ENCODE measurements around the gene LSG1. TPM values are rescaled to one million over a fixed set of nuclear protein-coding genes. Genes with fewer than 3 reads are reported as not detected.

LSG1 gene
- 10 to 100 TPM; 40.0 to 42.9 TPM for total RNA-seq

DNA sequence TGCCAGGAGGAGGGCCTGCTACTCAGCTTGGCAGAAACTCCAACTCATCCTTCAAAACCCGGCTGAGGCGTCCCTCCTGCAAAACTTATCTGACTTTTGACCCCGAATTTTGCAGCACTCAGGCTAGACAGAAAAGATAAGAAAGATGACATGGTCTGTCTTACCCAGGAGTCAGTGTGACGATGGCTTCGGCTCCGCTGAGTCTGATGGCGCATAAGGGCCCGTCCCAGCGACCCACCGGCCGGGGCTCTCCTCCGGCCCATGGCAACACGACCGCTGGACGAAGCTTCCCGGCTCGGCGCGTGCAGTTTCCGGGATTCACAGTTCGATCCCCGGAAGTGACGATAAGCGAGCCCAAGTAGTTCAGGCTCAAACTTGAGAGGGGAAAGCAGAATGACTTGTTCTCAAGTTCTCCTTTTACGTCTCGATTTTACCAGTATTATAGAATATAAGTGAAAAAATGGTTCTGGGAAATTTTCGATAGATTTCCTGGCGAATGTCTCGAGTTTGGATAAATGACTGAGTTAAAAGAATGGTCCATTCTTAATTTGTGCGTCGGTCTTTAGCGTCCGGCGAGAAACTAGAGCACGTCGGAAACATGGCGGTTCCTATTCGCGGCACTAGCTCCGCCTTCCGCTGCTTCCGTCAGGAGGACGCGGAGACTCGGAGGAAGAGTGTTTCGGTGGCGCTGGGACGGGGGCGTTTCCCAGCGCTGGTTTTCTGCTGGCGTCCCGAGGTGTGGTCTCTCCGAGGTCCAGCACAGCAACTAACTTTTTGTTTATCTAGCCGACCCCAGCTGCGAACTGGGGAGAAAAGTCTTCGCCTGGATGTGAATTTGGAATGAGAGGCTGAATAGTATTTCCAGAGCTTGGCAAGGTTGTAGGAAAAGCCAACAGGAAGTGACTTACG is at the start of gene LSG1:
LSG1 (minus strand) TSS at position 292 of the 909 bp plus-strand sequence; CDS start at position 263, 29 bp downstream.
- no peaks in the 10 kb centered on the region for H3K9me3 Mint-ChIP-seq
- DNase-seq (ENCODE audit: low spot score in 2 of 2) (peak; percentile 85 to 88), ATAC-seq (peak; percentile 75 to 82)
- peak within 1 kb of the TSS; percentile 95 to 99 for H3K27ac Mint-ChIP-seq
- H3K36me3 Mint-ChIP-seq, result peaks cover 6 to 7% of the 10 kb centered on the region in 2 donors

DNA sequence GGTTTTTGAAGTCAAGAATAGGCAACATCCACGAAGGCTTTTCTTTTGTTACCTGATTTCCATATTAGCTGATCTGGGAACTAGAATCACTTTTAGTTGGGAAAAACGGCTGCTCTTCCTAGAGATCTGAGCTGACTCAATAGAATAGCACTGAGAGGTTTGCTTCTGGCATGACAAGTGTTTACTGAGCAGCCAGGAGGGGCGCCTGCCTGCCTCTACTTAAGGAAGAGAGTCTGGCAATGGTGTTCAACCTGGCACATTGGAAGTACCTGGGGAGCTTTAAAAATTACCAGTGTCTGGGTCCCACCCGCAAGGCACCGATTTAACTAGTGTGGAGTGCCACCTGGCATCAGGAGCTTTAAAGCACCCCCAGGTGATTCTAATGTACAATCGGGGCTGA is 48.1 kb upstream of the LSG1 start:
- no peaks in the 10 kb centered on the region for H3K9me3 Mint-ChIP-seq
- no peak for ATAC-seq
- H3K36me3 Mint-ChIP-seq, result no peaks in the 10 kb centered on the region

DNA sequence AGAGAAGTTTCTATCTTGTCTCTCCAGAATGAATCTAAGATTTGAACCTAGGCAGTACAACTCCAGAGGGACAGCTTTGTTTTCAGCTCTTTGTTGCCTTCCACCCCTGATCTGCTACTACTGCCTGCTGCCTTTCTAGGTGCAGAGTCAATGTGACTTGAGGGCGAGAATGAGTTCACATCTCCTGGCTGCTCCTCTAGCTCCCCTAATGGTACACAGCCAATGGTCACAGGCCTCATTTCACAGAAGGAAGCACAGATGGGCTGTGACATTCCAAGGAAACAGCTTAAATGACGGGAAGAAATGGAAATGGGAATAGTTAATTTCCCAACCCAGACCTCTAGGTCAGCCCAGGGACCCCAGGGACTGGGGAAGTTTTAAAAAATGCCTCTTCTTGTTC is 46.1 kb upstream of the LSG1 start:
- H3K27ac Mint-ChIP-seq, result no peak overlapping the region
- H3K36me3 Mint-ChIP-seq, result no peaks in the 10 kb centered on the region
- DNase-seq (ENCODE audit: low spot score in 2 of 2) (no peak), ATAC-seq (no peak)
- no peaks in the 10 kb centered on the region for H3K9me3 Mint-ChIP-seq

More for the DNA sequence above, 48.1 kb upstream of the LSG1 start:
- no peak for DNase-seq (ENCODE audit: low spot score in 2 of 2)
- H3K27ac Mint-ChIP-seq, result no peak overlapping the region

DNA sequence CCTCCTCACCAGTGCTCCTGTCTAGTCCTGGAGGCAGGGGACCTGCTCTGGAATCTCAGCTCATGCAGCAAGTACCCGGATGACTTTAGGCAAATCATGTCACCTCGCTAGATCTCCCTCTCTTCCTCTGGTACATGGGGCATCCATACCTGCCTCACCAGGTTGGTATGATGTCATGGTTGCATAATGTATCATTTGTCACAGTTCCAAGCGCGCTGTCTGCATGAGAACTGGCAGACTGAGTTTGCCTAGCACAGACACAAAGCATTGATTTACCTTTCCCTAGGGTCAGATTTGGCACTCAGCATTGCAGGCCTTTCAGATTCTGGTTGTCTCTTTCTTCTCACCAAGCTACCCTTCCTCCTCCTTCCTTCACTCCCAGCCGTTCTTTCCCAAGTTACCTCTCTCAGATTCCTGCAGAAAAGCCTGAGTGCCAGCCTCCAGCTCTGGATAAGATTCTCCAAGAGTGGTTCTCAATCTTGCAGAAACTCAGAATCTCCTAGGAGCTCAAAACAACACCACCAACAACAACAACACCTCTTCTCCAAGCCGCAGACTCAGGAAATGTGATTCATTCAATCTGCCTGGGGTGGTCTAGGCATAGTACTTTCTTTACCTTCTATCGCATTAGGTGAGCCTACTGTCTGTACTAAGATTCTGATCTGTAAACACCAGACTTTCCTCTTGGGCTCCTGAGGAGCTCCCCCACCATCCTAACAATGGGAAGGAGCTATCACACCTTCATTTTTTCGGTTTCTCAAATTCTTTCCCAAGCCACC is 43.2 kb upstream of the LSG1 start:
- ATAC-seq (peak in 1 of 2 donors; percentile 41), DNase-seq (ENCODE audit: low spot score in 2 of 2) (no peak)
- H3K9me3 Mint-ChIP-seq, result no peaks in the 10 kb centered on the region
- no peaks in the 10 kb centered on the region for H3K36me3 Mint-ChIP-seq
- H3K27ac Mint-ChIP-seq, result no peak overlapping the region

DNA sequence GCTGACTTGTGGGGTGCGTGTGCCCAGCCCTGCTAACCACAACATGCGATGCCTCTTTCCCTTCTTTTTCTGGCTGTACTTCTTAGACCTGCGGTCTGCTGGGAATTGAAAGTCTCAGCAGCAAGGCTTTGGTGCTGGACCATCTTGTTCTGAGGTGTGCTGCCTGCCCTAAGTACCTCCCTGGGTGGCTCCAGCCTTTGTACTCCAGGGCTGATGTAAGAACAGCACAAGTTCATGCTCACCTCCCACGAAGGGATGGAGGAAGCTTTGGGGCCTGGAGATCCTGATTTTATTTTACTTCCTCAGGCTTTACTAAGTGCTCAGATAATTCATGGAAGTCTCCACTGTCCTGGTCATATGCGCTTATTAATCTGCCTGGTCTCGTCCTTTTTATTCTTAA is 42.6 kb upstream of the LSG1 start:
- ATAC-seq (no peak), DNase-seq (ENCODE audit: low spot score in 2 of 2) (no peak)
- H3K9me3 Mint-ChIP-seq, result no peaks in the 10 kb centered on the region
- no peaks in the 10 kb centered on the region for H3K36me3 Mint-ChIP-seq
- H3K27ac Mint-ChIP-seq, result no peak overlapping the region

DNA sequence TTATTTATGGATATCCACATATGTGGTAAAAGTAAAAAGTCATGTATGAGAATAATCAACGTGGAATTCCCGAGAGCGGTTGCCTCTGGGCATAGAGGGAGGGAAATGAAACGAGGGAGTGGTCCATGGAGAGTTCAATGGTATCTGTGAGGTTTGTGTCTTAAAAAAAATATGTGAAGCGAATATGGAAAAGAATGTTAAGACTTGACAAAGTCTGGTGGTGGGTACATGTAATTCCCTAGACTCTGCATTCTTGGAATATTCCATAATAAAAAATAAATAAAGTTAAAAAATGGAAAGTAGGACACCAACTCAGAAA is 42.1 kb upstream of the LSG1 start:
- no peaks in the 10 kb centered on the region for H3K9me3 Mint-ChIP-seq
- H3K27ac Mint-ChIP-seq, result no peak overlapping the region
- no peak for ATAC-seq
- H3K36me3 Mint-ChIP-seq, result no peaks in the 10 kb centered on the region
- no peak for DNase-seq (ENCODE audit: low spot score in 2 of 2)

DNA sequence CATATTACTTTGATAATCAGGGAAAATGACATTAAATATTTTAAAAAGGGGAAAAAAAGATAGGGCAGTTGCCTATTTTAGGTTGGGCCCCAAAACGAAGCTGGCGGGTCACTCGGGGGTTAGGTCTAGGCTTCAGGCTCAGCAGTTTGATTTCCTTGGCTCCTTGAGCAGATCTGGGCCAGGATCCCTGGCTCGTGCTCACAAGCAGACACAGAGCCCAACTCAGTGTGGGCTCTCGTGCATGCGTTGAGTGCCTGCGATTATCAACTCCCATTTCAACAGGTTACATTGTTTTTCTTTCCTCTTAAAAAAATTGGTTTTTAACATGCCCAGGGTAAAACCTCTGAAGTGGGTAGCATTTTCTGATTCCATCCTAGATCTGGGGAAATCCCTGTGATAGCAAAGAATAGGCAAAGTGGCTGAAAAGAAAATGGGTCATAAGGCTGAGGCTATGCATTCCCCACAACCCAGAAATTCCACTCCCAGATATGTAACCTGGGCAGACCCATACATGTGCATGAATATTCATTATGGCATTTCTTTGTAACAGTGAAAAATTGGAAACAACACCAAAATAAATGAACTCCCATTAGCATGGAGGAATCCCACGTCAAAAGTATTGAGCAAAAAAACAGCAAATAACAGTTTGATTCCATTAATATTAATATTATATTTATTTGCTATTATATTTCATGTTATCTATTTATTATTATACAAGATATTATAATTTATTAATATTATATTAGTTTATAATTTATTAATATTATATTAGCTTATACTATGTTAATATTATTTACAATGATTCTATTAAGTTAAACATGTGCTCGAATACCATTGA is 41.5 kb upstream of the LSG1 start:
- DNase-seq (ENCODE audit: low spot score in 2 of 2), result no peak
- Mint-ChIP-seq H3K27ac (no peak overlapping the region), H3K9me3 (no peaks in the 10 kb centered on the region), H3K36me3 (no peaks in the 10 kb centered on the region)
- ATAC-seq, result no peak

DNA sequence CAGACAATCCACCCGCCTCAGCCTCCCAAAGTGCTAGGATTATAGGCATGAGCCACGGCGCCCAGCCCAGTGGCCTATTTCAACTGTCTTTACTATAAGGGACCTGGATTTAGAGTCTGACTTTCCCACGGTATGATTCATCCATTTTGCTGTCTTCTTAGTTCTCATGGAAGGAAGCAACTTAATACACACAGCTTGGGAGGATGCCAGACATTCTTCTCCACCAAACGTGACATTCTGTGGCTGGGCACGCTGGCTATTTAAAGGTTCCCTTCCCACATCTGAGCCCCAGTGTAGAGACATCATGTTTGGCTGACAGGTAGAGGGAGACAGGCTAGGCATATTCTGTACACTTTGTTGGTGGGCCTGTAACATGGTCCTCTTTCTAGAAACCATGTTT is 39.9 kb upstream of the LSG1 start:
- H3K27ac Mint-ChIP-seq, result peak overlapping the region in 1 of 2 donors; percentile 35
- ATAC-seq (no peak), DNase-seq (ENCODE audit: low spot score in 2 of 2) (no peak)
- peaks cover 4 to 5% of the 10 kb centered on the region in 2 donors for H3K9me3 Mint-ChIP-seq
- H3K36me3 Mint-ChIP-seq, result peaks cover 0 to 5% of the 10 kb centered on the region in 2 donors

GRCh38 chr3:194711286-194711685 is 39.3 kb upstream of the LSG1 start:
- Mint-ChIP-seq H3K9me3 (peaks cover 4 to 5% of the 10 kb centered on the region in 2 donors), H3K36me3 (peaks cover 0 to 5% of the 10 kb centered on the region in 2 donors), H3K27ac (no peak overlapping the region)
- no peak for DNase-seq (ENCODE audit: low spot score in 2 of 2)
- ATAC-seq, result no peak

- Mint-ChIP-seq H3K9me3 (peaks cover 4 to 5% of the 10 kb centered on the region in 2 donors), H3K27ac (no peak overlapping the region), H3K36me3 (peaks cover 0 to 5% of the 10 kb centered on the region in 2 donors)
- ATAC-seq (no peak), DNase-seq (ENCODE audit: low spot score in 2 of 2) (no peak)
These were observed 35.2 kb upstream of the LSG1 start for GRCh38 chr3:194707147-194707540.

GRCh38 chr3:194705761-194706160 is 33.8 kb upstream of the LSG1 start:
- DNase-seq (ENCODE audit: low spot score in 2 of 2) (no peak), ATAC-seq (no peak)
- peak overlapping the region in 1 of 2 donors; percentile 43 for H3K27ac Mint-ChIP-seq
- H3K9me3 Mint-ChIP-seq, result peaks cover 4 to 5% of the 10 kb centered on the region in 2 donors
- H3K36me3 Mint-ChIP-seq, result peaks cover 0 to 5% of the 10 kb centered on the region in 2 donors

DNA sequence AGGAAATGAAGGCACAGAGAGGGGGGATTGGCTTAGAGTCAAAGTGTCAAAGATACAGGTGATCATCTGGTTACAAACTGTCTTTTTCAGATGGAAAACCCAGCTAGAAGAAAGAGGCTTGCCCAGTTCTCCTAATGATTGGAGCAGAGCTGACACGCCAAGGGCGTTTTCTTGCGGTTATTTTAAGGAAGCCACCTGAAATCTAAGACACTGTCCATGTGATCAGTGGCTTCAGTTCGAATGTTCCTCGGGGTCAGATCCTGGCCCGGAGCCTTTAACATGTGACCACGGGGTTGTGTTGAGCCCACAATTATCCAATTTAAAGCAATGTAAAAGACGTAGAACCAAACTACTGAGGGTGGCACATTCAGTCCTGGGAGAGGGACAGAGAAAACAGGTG is 33.2 kb upstream of the LSG1 start:
- Mint-ChIP-seq H3K36me3 (peaks cover 0 to 5% of the 10 kb centered on the region in 2 donors), H3K27ac (peak overlapping the region in 1 of 2 donors; percentile 43), H3K9me3 (peaks cover 4 to 5% of the 10 kb centered on the region in 2 donors)
- no peak for DNase-seq (ENCODE audit: low spot score in 2 of 2)
- no peak for ATAC-seq

GRCh38 chr3:194702545-194702944 is 30.6 kb upstream of the LSG1 start:
- peaks cover 4 to 5% of the 10 kb centered on the region in 2 donors for H3K9me3 Mint-ChIP-seq
- no peaks in the 10 kb centered on the region for H3K36me3 Mint-ChIP-seq
- ATAC-seq, result no peak
- no peak overlapping the region for H3K27ac Mint-ChIP-seq
- no peak for DNase-seq (ENCODE audit: low spot score in 2 of 2)

- no peak for ATAC-seq
- Mint-ChIP-seq H3K9me3 (peaks cover 4 to 5% of the 10 kb centered on the region in 2 donors), H3K27ac (no peak overlapping the region), H3K36me3 (no peaks in the 10 kb centered on the region)
- DNase-seq (ENCODE audit: low spot score in 2 of 2), result no peak
These were observed 24.7 kb upstream of the LSG1 start for GRCh38 chr3:194696702-194697101.

DNA sequence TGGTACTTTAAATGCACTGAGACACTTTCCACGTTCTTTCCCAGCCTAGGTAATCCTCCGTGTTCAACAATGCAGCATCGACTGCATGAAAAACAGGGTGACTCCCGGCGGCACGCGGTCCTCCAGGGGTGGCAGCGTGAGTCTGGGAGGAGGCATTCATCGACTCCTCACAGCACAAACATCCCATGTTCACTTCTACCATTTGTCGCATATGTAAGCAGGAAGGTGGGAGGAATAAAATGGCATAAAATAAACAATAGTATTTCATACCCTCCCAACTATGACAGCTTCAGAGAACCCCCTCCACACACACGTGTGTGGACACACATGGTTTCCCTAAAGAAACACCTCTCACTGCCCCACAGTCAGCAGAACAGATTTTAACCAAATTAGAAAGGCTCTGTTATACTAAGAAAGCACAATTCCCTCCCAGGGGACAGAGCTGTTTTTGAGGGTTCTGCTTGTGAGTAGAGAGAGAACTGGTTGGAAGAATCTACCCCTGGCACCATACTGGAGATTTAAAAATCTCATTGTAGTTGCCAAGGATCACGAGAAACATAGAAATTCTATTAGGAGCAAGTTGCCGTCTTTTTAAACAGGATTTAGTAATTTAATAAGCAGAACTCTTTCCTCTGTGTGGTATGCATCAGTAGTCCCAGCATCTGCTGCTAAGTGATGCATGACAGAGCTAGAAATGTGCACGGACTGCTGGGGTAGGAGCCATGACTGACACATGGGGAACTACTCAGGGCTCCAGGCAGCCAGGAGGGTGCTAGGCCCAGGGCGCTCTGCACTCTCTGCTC is 19.7 kb upstream of the LSG1 start:
- ATAC-seq (no peak), DNase-seq (ENCODE audit: low spot score in 2 of 2) (no peak)
- Mint-ChIP-seq H3K36me3 (peaks cover 5 to 6% of the 10 kb centered on the region in 2 donors), H3K9me3 (no peaks in the 10 kb centered on the region), H3K27ac (no peak overlapping the region)

Measured in activated naive CD4-positive, alpha-beta T cell treated with anti-CD3 and anti-CD28 coated beads, Interleukin-2, amount 50 U/mL, for 72 hours (primary cell).